DND-41 (cell line): ENCODE data around the gene SLC12A4.

Experiments
- ATAC-seq: fragments of 200-7000 bp; cut with Tn5 transposase; 3 replicates; pipeline ENCODE4 v1.9.1; 2021; ENCODE audit warnings: low read depth; ENCODE audit not compliant: insufficient read depth
- DNase-seq: peaks from one replicate; pipeline ENCODE4 v3.0.0-alpha.2; 2020
- H2AFZ ChIP-seq: 2 replicates; pipeline ENCODE4 v1.6.0; 2012; ENCODE audit warnings: low read depth, low read length
- H3K27ac ChIP-seq: 2 replicates; pipeline ENCODE4 v1.5.1; 2012; ENCODE audit warnings: low read length, inconsistent platforms
- H3K27me3 ChIP-seq: fragments of 200-600 bp; sonication (generic); 2 replicates; pipeline ENCODE4 v1.6.0; 2012; ENCODE audit warnings: low read length, mild to moderate bottlenecking, inconsistent platforms; ENCODE audit not compliant: insufficient read depth, poor library complexity
- H3K36me3 ChIP-seq: 2 replicates; pipeline ENCODE4 v1.5.1; 2012; ENCODE audit warnings: low read length, inconsistent platforms; ENCODE audit not compliant: insufficient read depth
- H3K4me1 ChIP-seq: 2 replicates; pipeline ENCODE4 v1.5.1; 2012; ENCODE audit warnings: mild to moderate bottlenecking, low read length; ENCODE audit not compliant: insufficient read depth
- H3K4me2 ChIP-seq: 2 replicates; pipeline ENCODE4 v1.6.0; 2012; ENCODE audit warnings: mild to moderate bottlenecking, moderate library complexity, low read length, inconsistent platforms; ENCODE audit not compliant: insufficient read depth
- H3K4me3 ChIP-seq, 2 experiments: fragments of 200-600 bp in 1 of 2; shearing (Covaris generic) in 1 of 2; 2 replicates each; pipeline ENCODE4 v1.5.1; 2012 to 2016; ENCODE audit warnings: inconsistent platforms in 2 of 2, low read length in 2 of 2, mild to moderate bottlenecking in 2 of 2, low read depth in 1 of 2, moderate library complexity in 1 of 2
- H3K79me2 ChIP-seq: 2 replicates; pipeline ENCODE4 v1.6.0; 2012; ENCODE audit warnings: low read length, inconsistent platforms; ENCODE audit not compliant: insufficient read depth
- H3K9ac ChIP-seq: 2 replicates; pipeline ENCODE4 v1.6.0; 2012; ENCODE audit warnings: low read depth, mild to moderate bottlenecking, inconsistent platforms, low read length, moderate library complexity
- H3K9me3 ChIP-seq: 2 replicates; pipeline ENCODE4 v1.5.1; 2012; ENCODE audit warnings: low read length, moderate library complexity, mild to moderate bottlenecking, inconsistent platforms; ENCODE audit not compliant: insufficient read depth, severe bottlenecking
- H4K20me1 ChIP-seq: 2 replicates; pipeline ENCODE4 v1.6.0; 2012; ENCODE audit warnings: low read length; ENCODE audit not compliant: insufficient read depth
- EZH2 ChIP-seq: IDR thresholded peaks from 3 replicates; pipeline ENCODE4 v1.6.1; 2012; ENCODE audit warnings: borderline replicate concordance, low read depth, mild to moderate bottlenecking, moderate library complexity, low read length, inconsistent platforms; ENCODE audit not compliant: severe bottlenecking
- TF ChIP-seq, protein P1 (sequence below): IDR thresholded peaks from 2 replicates; pipeline ENCODE4 v1.5.1; 2012; ENCODE audit warnings: borderline replicate concordance, low read length, moderate library complexity, mild to moderate bottlenecking; ENCODE audit not compliant: poor library complexity, severe bottlenecking; ENCODE audit errors: extremely low read depth

Gene SLC12A4

DNA sequence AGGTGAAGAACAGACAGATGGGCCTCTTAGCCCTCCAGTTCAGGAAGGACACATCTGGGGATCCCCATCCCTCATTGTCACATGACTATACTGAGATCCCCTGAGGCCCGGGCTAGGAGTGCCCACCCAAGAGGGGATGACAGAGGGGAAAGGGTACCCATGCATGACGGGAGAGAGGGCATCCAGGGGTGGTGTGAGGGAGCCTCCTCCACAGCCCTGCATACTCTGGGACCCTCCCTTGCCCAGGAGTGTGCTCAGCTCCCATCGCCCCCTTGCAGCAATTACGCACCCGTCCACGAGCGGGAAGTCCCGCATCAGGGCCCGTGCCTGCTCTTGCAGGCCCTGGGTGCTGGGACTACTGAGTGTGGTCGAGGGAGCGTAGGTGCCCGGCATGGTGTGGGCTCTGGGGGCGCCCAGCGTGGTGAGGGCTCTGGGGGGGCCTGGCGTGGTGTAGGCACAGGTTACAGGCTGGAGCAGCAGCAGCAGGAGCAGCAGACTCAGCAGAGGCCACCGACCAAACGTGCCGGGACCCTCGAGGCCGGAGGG lies 24.3 kb upstream of the SLC12A4 start:
- H3K27ac ChIP-seq = 0 out of 2 replicates have a peak overlapping the region, but pooled peaks have one; percentile 7

GRCh38 chr16:67990018-67990386 lies 21.6 kb upstream of the SLC12A4 start:
- Histone ChIP-seq H3K4me3 (no peak overlapping the region), H3K79me2 (no peaks in the 10 kb centered on the region), H3K4me2 (no peak overlapping the region), H3K36me3 (no peaks in the 10 kb centered on the region), H3K9me3 (no peaks in the 10 kb centered on the region), H3K27me3 (no peaks in the 10 kb centered on the region), H3K4me1 (peaks cover 17% of the 10 kb centered on the region), H3K9ac (no peak overlapping the region), H2AFZ (no peak overlapping the region), H4K20me1 (no peaks in the 10 kb centered on the region; the same call in 1 of the 2 replicates), H3K27ac (no peak overlapping the region)
- no peak for TF ChIP-seq EZH2
- TF ChIP-seq, protein P1, sequence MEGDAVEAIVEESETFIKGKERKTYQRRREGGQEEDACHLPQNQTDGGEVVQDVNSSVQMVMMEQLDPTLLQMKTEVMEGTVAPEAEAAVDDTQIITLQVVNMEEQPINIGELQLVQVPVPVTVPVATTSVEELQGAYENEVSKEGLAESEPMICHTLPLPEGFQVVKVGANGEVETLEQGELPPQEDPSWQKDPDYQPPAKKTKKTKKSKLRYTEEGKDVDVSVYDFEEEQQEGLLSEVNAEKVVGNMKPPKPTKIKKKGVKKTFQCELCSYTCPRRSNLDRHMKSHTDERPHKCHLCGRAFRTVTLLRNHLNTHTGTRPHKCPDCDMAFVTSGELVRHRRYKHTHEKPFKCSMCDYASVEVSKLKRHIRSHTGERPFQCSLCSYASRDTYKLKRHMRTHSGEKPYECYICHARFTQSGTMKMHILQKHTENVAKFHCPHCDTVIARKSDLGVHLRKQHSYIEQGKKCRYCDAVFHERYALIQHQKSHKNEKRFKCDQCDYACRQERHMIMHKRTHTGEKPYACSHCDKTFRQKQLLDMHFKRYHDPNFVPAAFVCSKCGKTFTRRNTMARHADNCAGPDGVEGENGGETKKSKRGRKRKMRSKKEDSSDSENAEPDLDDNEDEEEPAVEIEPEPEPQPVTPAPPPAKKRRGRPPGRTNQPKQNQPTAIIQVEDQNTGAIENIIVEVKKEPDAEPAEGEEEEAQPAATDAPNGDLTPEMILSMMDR = no peak
- ATAC-seq (no peak), DNase-seq (no peak)

More for the DNA sequence above, 24.3 kb upstream of the SLC12A4 start:
- no peaks in the 10 kb centered on the region for H3K27me3 ChIP-seq
- H4K20me1 ChIP-seq = no peaks in the 10 kb centered on the region; the same call in 1 of the 2 replicates
- no peak for ATAC-seq
- H3K4me1 ChIP-seq = peaks cover 17% of the 10 kb centered on the region
- peak overlapping the region; percentile 58 for H3K4me2 ChIP-seq
- H3K9ac ChIP-seq = peak overlapping the region; percentile 49
- peak overlapping the region in 1 of 2 experiments; percentile 35; a peak in 1 of 4 replicates for H3K4me3 ChIP-seq
- no peaks in the 10 kb centered on the region for H3K79me2 ChIP-seq
- no peaks in the 10 kb centered on the region for H3K36me3 ChIP-seq
- peak overlapping the region; percentile 71 for H2AFZ ChIP-seq
- no peak for DNase-seq
- TF ChIP-seq, protein P1 = no peak
- no peak for TF ChIP-seq EZH2
- H3K9me3 ChIP-seq = no peaks in the 10 kb centered on the region

GRCh38 chr16:67989322-67990017 lies 21.0 kb upstream of the SLC12A4 start:
- ATAC-seq = no peak
- Histone ChIP-seq H3K27me3 (no peaks in the 10 kb centered on the region), H3K79me2 (no peaks in the 10 kb centered on the region), H3K4me3 (no peak overlapping the region), H3K4me1 (peaks cover 23% of the 10 kb centered on the region), H3K9me3 (no peaks in the 10 kb centered on the region), H3K36me3 (no peaks in the 10 kb centered on the region), H3K9ac (no peak overlapping the region), H2AFZ (no peak overlapping the region), H3K27ac (no peak overlapping the region), H4K20me1 (no peaks in the 10 kb centered on the region; the same call in 1 of the 2 replicates), H3K4me2 (no peak overlapping the region)
- TF ChIP-seq, protein P1 = no peak
- TF ChIP-seq EZH2 = no peak
- no peak for DNase-seq
